ENCODE results near the gene OSBP2.

OSBP2 gene

DNA sequence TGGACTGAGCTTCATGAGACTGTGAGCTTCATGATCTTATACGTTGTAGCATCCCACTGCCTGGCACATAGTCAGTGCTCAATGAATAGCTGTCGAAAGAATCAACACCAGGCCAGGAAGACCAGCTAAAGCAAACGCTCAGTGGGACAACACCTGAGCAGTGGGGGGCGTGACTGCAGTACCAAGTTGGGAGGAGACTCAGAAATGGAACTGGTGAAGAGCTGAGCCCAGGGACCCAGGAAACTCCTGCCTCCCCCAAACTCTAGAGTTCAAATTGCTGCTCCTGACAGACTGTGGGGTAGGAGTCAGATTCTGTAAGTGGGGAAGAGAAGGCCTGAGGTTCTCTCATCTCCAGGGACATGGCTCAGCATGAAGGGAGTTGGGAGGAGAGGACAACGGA lies 214.6 kb downstream of the OSBP2 start:
- no peak for DNase-seq

DNA sequence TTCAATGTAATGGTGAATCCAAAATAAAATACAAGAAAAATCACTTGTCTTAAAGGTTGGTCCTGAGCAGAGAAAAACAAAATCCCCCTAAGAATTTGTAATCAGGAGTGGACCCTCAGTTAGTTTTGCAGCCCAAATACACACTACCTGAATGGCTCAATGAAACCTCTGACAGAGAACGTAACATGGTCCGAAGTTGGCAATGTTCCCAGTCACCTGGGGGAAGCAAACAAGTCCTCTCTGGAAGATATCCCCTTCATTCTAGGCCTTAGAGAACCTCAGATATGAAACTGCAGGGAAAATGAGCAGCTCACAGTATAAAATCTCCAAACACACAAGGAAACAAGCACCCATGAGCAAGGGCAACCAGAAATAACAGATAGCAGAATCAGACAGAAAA lies 215.7 kb downstream of the OSBP2 start:
- DNase-seq, result no peak

DNA sequence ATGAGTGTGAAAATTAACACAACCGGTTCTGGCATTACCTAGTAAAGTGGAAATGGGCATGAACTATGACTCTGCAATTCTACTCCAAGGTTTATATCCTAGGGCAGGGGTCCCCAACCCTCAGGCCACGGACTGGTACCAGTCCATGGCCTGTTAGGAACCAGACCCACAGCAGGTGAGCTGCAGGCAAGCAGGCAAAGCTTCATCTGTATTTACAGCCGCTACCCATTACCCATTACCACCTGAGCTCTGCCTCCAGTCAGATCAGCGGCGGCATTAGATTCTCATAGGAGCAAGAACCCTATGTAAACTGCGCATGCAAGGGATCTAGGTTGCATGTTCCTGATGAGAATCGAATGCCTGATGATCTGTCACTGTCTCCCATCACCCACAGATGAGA lies 224.1 kb downstream of the OSBP2 start:
- DNase-seq, result no peak

DNA sequence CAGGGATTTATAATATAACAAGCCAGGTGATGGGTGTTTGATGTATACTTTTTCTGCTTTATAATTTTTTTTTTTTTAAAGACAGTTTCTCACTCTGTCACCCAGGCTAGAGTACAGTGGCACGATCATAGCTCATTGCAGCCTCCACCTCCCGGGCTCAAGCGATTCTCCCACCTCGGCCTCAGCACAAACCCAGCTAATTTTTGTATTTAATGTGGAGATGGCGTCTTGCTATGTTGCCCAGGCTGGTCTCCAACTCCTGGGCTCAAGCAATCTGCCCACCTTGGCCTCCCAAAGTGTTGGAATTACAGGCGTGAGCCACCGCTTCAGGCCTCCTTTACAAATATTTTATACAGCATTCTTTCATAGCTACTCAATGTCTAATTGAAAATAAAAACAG lies 225.3 kb downstream of the OSBP2 start:
- no peak for DNase-seq

DNA sequence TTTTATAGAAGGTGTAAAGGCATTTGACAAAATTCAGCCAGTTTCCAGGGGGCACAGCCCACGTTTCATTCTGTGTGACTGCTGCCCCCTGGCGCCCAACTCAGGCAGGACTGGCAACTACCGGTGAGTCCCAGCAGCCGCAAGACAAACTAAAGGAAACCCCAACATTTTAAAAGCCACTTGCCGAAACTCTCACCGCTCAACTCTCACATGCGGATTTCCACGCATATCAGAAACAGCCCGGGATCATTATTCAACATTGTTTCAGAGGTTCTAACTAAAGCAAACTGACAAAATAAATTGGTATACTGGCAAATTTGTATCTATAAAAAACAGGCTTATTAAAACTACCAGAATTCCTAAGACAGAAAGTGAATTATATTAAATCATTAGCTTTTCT lies 225.7 kb downstream of the OSBP2 start:
- DNase-seq, result peak; percentile 14

DNA sequence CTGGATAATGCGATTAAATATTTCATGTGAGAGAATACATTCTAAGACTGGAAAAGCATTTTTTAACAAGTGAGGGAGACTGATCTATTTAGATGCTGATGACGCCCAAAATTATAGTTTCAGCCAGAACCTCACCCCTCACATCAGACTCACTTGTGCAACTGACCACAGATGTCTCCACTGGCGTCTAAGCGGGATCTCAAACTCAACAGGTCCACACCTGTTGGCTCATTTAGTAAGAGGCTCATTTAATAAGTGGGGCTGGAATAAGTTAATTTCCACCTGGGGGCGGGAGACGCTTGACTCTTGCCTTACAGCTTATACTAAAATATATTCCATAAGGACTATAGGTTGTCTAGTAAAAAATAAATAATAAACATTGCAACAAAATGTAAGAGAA lies 226.4 kb downstream of the OSBP2 start:
- no peak for DNase-seq

DNA sequence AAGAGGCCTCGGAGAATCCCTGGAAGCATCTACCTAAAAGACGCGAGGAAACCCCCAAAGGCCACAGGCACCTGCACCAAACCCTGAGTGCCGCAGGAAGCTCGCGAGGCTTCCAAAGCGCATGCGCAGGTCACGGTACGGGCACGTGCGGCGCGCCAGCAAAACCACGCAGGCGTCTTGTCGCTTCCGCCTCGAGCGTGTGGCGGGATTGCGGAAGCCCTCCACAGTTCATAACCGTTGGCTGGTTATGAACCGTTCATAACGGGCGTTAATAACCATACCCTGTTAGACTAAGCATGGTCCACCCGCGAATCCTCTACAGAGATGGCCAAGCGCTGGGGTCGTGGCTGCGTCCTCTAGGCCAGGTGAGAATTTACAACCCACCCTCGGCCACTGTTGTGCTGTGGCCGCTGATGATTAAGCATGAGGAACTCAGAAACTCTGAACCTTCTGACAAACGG lies 227.5 kb downstream of the OSBP2 start:
- DNase-seq, result no peak

DNA sequence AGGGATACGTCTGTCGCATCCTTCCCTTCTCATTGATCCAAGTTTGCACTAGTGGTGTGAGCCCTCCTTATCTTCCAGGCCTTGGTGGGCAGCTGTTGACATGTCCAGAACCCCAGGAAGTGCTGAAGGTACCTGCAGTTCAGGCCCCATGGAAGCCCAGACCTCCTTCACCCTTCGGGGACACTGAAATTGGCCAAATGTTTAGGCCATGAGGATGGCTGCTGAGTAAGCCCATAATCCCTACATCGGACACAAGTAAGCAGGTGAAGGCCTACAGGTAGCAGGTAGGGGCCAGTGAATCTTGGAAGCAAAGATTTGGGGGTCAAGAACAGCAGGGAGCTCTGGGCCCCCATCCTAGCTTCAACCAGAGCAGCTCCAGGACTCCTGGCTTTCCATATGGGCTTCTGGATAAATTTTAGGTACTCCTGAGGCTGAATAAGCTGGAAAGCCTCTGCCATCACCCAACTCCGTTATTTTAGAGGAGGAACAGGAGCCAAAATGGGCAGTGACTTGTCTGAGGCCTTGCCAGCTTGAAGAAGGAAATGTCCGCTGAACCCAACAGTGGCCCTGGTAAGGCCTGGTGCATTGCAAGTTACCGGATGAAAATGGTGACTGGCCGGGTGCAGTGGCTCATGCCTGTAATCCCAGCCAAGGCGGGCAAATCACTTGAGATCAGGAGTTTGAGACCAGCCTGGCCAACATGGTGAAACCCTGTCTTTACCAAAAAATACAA lies 228.7 kb downstream of the OSBP2 start:
- DNase-seq, result no peak

DNA sequence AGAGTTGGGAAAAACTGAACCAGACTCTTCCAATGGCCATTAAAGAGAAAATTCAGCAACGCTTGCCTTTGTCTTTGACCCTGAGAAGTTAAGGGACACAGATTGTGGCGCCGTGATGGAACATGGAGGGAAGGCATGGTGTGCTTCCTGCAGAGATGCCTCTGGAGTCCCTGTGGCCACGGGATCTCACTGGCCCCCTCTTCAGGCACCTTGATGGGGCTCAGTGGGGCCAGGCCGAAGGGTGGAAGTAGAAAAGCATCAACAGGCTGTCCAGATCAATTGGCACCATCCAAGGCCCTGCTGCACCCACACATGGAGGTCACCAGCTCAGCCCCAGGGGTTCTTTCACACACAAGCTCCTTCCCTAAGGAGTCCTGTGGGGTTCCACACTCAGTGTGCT lies 231.0 kb downstream of the OSBP2 start:
- DNase-seq, result no peak

DNA sequence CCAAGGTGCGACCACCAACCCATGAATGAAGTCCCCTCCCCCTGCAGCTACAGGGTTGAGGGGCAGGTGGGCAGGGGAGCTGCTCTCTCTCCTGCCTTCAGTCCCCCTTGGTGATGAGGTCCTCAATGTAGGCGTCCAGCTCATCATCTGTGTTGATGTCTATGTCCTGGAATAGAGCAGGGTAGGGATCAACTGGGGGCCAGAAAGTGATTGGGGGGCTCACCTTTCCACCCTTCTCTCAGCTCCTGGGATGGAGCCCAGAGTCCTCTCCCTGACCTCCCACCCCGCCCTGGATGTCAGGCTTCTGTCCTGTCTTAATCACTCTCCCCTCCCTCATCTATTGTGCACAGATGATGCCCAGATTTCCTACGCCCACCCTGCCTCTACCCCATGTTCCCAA lies 232.0 kb downstream of the OSBP2 start:
- DNase-seq, result no peak

DNA sequence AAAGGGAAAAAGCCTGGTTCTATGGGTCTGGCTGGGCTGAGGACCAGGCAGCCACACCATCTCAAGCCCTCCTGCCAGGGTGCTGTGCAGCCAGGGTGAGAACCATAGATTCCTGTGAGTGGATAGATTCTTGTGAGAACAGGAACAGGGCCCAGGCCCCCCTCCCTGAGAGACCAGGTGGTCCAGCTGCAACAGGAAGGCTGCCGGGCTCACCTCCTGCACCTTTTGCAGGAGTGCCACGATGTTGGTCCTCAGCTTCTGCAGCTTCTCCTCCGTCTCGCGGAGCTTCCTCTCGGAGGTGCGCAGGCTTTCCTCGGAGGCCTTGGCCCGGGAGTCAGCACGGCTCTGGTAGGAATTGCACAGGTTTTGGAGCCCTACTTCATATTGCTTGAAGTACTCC lies 233.1 kb downstream of the OSBP2 start:
- no peak for DNase-seq

DNA sequence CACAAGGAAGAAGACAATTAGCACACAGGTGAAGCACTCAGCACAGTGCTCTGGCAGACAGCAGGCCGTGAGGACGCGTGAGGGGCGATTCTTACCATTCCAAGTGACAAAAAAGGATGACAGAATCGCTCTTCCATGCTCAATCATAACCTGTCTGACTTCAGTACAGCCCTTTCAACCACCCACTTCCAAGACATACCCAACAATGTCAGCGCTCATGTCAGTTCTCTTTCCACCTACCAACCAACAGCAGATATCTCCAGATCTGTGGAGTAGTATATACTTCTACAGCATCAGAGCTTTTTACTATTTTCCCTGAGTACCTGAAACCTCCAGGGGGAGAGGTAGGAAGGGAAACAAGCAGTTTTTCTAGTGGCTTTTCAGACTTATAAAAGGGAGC lies 233.7 kb downstream of the OSBP2 start:
- no peak for DNase-seq

DNA sequence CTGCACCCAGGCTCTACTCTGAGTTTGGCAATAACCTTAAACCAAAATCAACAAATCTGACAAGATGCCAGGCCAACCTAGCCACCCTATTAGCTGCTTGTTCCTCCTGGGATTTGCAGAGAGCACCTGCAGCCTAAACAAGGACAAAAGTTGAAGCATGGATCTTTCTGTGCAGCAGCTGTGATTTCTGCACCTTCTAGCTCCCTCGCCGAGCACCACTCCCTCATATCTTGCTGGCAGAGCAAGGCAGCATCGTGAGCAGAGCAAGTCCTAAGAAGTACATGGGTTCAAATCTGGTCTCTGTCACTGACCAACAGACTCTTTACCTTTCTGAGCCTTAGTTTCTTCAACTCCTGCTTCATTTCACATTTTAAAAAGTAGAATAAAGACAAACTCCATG lies 235.6 kb downstream of the OSBP2 start:
- DNase-seq, result no peak

DNA sequence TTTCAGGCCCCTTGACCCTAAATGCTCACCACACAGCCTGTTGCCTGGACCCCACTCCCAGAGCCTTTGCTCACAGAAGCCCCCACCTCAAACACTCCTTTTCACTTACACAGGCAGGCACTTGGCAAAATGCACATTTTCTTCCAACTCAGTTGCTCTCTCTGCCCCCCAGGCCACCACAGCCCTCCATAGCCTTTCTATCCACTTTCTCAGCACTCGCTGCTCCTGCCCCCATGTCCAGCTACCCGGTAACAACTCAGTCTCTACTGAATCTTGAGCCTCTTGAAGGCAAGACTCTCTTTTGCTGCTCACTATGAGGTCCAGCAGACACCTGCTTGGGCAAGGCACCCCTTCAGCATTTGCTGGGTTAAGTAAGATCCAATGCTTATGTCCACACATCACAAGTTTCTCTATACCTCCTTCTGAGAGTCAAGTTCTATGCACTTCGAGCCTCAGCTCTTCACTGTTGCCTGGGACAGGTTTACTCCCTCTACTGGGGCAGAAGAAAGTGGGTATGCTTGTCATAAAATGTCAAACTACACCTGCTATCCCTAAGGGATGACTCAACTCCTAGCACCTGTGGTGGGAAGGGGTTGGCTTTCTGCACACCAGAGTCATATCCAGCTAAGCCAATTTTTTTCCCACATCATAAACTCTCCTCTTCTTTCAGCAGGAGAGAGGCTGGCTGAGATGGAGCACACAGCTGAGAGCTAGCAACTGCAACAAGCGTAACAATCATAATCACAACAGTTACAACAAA lies 237.0 kb downstream of the OSBP2 start:
- no peak for DNase-seq

DNA sequence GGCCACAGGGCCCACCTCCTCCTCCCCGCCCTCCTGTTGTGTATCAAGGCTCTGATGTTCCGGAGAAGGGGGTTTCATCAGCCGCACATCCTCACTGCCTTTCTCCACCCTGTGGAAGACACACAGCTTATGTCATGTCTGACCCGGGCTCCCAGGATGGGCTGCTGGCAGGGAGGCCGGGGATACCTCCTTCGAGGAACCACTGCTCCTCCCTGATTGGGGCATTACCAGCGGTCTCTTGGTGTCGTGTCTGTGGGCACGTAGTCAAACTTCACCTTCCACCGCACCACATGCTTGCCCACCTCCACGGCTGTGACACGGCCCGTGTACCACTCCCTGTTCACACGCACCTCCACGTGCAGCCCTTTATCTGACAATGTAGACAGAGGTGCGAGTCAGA lies 238.0 kb downstream of the OSBP2 start:
- DNase-seq, result no peak

DNA sequence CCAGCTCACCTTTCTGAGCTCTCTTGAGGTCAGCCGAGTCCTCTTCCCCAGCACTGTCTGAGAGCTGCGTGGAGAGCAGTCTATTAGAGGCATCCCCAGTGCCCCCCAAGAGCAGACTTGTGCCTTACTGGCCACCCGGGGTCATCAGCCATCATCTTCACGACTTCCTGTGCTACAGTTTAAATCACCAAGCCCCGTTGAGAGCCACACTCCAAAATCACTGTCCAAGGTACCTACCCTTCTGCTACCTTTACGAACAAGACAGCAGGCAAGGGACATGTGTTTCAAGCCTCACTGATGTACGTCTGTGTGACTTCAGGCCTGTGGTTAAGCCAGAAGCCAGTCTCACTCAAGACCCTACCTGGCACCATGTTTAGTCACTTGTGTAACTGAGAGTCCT lies 238.8 kb downstream of the OSBP2 start:
- no peak for DNase-seq

DNA sequence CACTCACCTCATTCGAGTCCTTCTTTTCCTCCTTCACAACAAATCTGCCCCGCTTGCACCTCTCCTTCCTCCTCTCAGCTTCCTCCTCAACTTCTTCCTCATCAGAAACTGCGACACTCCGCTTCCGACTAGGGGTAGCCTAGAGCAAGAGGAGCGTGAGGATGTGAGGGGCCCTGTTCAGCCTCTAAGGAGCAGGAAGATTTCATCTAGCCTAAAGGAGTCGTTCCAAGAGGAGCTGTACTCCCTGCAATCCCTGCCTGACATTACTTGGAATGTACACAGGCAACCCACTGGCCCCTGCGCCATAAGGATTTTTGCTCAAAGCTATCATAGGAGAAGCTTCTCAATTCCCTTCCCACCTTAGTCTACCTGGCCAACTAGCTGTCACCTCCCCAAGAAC lies 239.4 kb downstream of the OSBP2 start:
- no peak for DNase-seq

DNA sequence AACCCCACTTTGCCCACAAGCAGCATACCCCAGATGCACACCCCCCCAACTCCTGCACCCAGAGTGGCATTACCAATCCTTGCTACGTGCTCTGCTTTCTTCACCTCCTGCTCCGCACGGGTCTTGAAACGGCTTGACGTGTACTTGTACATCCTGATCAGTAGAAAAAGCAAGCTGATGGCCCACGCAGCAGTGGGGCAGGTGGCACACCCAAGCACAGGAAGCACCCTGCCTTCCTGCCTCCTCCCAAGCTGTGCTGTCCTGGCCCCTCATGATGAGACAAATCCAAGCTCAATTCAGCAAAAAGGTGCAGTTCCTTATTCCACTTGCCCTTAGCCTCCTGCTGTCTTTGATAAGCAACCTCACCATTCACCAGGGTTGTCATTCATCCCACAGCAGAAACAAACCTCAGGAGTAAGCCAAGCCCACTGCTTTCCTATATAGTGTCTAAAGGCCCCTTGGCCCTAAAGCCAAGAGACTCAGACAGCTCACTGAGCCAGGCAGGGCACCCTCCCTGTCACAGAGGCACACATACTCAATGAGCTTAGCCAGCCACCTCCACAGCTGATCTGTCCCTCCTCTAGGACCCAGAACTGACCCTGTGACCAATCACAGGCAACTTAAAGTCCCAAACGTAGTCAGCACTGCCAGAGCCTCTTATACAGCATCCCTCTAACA lies 246.2 kb downstream of the OSBP2 start:
- DNase-seq, result no peak

DNA sequence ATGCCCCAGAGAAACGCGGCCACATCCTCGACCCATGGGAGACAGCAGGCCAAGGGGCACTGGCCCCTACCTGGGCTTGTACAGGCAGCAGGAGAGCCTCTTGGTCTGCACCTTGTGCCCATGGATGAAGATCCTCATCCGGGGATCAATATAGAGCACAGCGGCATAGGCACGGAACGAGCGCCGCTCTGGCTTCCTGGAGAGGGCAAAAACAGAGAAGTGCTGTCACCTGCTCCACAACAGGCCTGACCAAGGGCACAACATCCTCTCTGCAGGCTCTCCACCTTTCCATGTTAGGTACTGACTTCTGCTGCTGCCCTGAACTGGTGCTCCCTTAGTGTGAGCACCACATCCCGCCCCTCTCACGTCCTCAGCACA lies 246.7 kb downstream of the OSBP2 start:
- no peak for DNase-seq

DNA sequence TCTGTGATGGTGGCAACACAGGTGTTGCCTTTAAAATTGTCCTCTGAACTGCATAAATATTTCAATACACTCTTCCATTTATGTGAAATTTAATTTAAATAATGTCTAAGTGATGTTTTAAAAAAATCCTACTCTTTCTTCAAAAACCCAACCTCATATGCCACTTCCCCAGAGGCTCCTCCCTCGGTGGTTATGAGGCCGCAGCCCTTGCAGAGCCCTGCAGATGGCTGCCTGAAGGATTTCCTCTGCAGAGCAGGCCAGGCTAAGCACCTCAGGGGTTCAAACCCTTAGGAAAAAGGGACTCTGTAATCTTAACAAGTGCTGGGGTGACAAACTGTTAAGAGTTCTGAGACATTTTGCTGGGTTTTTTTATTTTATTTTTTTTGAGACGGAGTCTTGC lies 248.7 kb downstream of the OSBP2 start:
- DNase-seq, result no peak

DNA sequence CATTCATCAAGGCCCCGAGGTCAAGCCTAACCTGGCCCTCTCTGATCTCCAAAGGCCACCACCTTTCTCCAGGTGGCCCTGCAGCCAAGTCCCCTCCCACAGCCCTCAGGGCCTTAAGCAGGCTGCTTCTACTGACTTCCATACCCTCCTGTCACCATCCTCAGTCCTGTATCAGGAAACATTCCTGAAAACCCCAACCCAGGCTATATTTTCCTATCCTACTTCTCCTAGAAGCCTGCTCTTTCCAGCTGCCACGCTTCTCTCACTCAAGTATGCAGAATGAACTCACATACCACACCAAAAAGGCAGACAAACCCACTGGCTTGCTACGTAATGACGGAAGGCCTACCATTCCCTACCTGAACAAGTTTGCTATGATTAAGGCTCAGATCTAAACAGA lies 250.3 kb downstream of the OSBP2 start:
- DNase-seq, result no peak

DNA sequence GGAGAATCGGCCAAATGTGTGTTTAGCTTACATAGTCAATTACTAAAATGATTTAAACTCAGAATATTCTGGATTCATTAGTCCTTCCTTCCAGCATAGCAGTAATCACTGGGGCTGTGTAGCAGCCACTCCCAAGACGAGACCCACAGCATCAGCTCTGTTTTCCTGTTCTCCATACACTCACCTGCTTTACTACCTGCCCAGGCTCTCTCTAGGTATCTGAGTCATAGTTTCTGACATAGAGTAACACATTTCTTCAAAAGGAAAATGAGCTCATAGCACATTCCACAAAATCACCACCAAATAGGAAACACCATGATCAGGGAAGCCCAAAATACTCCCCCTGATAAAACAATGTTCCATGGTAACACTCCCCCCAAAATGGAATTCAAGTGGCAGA lies 251.0 kb downstream of the OSBP2 start:
- DNase-seq, result no peak

DNA sequence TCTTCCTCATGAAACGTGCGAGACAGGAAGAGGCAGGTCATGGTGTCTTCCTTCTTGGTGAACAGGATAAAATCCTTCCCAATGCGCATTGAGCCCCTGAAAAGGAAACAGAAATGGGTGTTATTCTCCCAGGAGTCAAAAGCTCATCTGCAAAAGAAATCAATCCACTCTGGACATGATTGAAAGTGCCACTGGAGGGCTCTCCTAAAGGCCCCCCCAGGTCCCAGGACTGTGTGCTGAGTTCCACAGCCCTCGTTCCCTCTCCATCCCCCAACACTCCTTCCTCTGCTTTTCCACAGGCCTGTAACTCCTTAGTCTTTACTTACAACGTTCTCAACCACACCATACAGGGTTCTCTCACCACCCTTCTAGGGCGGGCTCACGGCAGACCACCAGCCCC lies 251.7 kb downstream of the OSBP2 start:
- no peak for DNase-seq

DNA sequence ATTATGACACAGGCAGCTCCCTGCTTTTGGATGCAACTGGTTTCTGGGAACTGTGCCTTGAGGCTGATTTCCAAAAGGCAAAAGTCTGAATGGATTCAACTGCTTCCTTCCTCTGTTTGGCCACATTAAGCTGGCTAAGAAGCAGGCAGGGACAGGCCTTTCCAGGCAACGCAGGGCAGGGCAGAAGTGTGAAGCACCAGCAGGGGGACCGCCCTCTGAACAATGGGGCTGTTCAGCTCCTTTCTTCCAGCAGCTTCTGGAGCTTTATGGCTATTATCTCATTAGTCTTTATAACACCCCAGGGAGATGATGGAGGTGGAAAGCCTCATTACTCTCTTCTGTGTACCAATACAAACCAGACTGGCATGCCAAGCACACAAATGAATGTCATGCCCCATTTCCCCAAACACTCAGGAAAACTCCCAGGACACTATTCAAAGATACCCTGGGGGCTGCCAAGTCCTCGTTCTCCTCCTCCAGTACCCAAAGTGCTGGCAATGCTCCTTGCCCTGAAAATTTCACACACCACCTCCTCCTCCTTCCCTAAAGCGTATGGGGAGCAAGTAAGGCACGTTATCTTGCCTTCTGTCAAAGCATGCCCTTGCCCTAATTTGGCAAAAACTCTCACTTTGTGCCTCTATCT lies 252.6 kb downstream of the OSBP2 start:
- peak; percentile 52 for DNase-seq
